GM12864 (cell line): ENCODE data around the gene ANO3.
"Not testable (repeated sequence)": the region's sequence is repeated elsewhere in the genome, so short reads cannot be mapped to it uniquely, and the experiment has no call there.

Source experiments
- DNase-seq: peaks from one replicate; pipeline ENCODE4 v3.0.0-alpha.2; 2011; ENCODE audit warnings: low read depth
- H3K4me3 ChIP-seq: 2 replicates; pipeline ENCODE4 v1.5.1; 2011; ENCODE audit warnings: mild to moderate bottlenecking, low read depth, low read length, control low read depth
- TF ChIP-seq, protein P1 (sequence below): IDR thresholded peaks from 2 replicates; pipeline ENCODE4 v1.5.1; 2011; ENCODE audit warnings: low read depth, mild to moderate bottlenecking, moderate library complexity, low read length, control low read depth, inconsistent platforms; ENCODE audit errors: missing control alignments

Gene ANO3

DNA sequence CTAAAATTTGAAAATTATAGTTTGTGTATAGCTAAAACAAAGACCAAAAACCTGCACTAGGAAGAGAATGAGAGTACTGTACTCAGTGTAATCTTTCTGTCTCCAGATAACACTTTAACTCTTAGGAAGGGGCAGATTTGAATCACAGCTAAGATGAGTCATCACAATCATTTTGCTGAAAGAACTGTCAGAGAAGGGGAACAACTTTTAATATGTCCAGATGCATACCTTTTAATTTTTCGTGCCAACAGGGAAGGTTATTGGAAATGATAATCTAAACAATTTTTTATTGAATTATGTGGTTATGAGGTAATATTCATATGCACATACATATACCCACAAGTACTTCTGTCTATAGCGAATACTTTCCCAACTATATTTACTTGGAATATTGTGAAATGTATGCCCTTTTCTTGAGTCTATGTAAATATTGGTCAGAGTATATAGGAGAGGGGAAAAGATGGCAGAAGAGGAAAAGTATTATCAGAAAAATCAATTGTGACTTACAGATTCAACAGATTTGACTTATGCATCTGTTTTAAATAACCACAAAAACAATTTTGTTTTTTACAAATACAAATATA, 291.2 kb downstream of the ANO3 start:
- DNase-seq = no peak
- no peak overlapping the region for H3K4me3 ChIP-seq
- TF ChIP-seq, protein P1, sequence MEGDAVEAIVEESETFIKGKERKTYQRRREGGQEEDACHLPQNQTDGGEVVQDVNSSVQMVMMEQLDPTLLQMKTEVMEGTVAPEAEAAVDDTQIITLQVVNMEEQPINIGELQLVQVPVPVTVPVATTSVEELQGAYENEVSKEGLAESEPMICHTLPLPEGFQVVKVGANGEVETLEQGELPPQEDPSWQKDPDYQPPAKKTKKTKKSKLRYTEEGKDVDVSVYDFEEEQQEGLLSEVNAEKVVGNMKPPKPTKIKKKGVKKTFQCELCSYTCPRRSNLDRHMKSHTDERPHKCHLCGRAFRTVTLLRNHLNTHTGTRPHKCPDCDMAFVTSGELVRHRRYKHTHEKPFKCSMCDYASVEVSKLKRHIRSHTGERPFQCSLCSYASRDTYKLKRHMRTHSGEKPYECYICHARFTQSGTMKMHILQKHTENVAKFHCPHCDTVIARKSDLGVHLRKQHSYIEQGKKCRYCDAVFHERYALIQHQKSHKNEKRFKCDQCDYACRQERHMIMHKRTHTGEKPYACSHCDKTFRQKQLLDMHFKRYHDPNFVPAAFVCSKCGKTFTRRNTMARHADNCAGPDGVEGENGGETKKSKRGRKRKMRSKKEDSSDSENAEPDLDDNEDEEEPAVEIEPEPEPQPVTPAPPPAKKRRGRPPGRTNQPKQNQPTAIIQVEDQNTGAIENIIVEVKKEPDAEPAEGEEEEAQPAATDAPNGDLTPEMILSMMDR = no peak

GRCh38 chr11:26626346-26626745, 294.4 kb downstream of the ANO3 start:
- no peak for DNase-seq
- no peak overlapping the region for H3K4me3 ChIP-seq
- TF ChIP-seq, protein P1 = no peak

DNA sequence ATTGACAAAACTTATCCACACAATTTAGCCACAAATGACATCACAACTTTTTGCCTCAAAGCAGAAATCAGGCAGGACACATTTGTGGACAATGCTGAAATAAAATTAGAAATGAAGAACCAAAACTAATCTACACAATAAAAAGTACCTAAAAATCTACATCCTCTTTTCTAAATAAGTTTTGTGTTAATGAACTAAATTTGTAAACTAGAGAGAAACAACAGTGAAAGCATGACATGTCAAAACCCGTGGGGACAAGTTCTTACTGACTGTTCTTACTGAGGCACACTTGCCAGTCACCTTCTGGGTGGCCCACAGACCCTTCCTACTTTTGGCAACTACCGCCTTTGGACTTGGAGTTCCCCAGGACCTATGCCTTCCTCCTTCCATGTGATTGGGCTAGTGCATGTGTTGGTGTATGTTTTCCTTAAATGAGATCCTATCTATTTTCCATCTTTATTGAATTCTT, 300.8 kb downstream of the ANO3 start:
- H3K4me3 ChIP-seq = no peak overlapping the region
- TF ChIP-seq, protein P1 = no peak
- DNase-seq = peak; percentile 45

- not testable (repeated sequence) for H3K4me3 ChIP-seq, DNase-seq
These were observed 311.4 kb downstream of the ANO3 start for GRCh38 chr11:26643314-26643713.

DNA sequence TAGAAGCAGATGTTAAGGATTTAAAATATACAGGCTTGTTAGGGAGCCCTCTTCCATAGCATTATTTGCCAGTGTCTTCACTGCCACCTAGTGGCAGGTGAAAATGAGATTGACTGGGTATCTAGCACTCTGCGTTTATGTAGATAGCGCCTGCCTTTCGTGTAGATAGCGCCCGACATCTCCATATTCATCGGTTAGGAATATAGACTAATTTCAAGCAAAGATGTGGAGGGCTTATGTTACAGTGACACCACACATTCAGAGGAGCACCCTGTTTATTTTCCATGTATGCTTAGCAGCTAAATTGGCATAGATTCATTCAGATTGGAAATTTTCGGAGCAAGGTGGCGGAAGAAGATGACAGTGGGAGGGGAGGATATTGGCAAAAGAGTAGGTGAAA, 318.0 kb downstream of the ANO3 start:
- TF ChIP-seq, protein P1 = peak; percentile 71
- H3K4me3 ChIP-seq = no peak overlapping the region
- DNase-seq = peak; percentile 43

DNA sequence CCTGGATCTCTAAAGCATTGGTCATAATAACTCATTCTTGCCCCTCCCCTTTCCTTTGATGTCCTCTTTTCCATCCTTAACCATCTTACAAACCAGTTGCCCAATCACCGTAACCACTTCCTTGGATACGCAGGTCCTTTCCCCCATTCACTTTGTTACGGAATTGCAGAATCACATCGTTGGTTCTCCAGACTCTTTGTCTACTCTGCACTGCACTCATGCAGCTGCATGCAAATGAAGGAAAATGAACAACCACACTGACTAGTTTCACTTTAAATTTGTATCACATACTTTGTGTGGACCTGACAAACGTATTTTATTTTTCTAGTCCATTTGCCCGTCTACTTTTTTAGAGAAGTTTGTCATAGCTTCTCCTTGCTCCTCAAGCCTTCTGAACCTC, 320.0 kb downstream of the ANO3 start:
- no peak for DNase-seq
- no peak overlapping the region for H3K4me3 ChIP-seq
- TF ChIP-seq, protein P1 = no peak

GRCh38 chr11:26655287-26655686, 323.4 kb downstream of the ANO3 start:
- H3K4me3 ChIP-seq = no peak overlapping the region
- no peak for DNase-seq
- TF ChIP-seq, protein P1 = no peak

- DNase-seq = no peak
- TF ChIP-seq, protein P1 = no peak
- no peak overlapping the region for H3K4me3 ChIP-seq
These were observed 331.0 kb downstream of the ANO3 start for GRCh38 chr11:26662916-26663315.
